D341Med (cell line): ENCODE data around the gene MUC3A.
"Not testable (repeated sequence)": the region's sequence is repeated elsewhere in the genome, so short reads cannot be mapped to it uniquely, and the experiment has no call there.

ENCODE experiments used
- DNase-seq: peaks from one replicate; pipeline ENCODE4 v3.0.0; 2012; ENCODE audit warnings: low spot score

MUC3A gene

GRCh38 chr7:100974021-100974420, 24.7 kb downstream of the MUC3A start:
- no peak for DNase-seq

- no peak for DNase-seq
Measured at GRCh38 chr7:100975371-100975821, 26.1 kb downstream of the MUC3A start.

DNA sequence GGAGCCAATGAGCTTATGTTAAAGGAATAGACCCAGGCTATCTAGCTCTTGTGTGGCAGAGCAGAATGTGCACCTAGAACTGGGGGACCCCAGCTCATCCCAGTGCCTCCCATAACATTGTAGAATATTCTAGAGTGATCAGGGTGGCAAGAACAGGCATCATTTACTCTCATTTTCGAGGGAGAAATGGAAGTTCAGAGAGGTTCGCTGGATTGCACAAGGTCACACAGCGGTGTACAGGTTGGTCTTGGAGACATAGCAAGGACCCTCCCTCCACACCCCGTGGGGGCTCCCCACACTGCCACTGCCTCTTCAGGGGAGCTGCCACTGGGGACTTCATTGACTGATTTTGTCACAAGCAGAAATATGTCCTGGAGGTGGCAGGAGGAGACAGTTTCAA, 29.0 kb downstream of the MUC3A start:
- DNase-seq = no peak

DNA sequence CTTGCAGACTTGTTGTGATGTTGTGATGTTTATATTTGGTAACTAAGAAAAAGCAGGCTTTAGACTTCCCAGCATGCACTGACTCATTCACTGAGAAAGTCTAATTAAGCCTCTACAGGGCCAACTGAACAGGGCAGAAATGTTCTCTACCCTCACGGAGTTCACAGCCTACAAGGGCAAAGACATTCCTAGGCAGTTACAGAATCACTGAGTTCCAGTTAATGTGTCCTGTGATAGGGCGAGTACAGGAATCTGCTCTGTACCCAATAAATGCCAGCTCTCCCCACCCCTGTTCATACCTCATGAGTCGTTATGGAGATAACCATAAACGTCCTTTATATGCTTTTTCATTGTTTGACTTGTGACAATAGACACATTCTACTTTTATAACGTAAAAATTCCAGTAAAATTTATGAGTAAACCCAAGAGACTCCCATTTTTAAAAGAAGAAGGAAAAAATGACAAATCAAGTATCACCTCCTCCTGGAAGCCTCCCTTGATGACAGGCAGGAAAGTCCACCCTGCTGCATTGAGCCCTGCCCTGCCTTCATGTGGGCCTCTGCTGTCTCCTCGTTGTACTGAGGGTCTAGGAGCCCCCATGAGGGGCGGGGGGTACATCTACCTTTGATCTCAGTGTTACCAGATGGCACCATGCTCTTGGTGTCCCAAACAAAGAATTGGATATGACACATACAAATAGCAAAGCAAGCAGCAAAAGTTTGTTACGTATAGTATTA, 34.3 kb downstream of the MUC3A start:
- no peak for DNase-seq

- DNase-seq = not testable (repeated sequence)
Measured at GRCh38 chr7:100984241-100984918, 35.0 kb downstream of the MUC3A start.

- not testable (repeated sequence) for DNase-seq
Measured at GRCh38 chr7:100985033-100985797, 35.9 kb downstream of the MUC3A start.

DNA sequence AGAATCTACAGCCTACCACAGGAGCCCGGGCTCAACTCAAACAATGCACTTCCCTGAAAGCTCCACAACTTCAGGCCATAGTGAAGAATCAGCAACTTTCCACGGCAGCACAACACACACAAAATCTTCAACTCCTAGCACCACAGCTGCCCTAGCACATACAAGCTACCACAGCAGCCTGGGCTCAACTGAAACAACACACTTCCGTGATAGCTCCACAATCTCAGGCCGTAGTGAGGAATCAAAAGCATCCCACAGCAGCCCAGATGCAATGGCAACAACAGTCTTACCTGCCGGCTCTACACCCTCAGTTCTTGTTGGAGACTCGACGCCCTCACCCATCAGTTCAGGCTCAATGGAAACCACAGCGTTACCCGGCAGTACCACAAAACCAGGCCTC, 42.3 kb downstream of the MUC3A start:
- DNase-seq = no peak

- not testable (repeated sequence) for DNase-seq
Measured at GRCh38 chr7:100992280-100992679, 42.9 kb downstream of the MUC3A start.

GRCh38 chr7:100994671-100995070, 45.3 kb downstream of the MUC3A start:
- not testable (repeated sequence) for DNase-seq

- DNase-seq = not testable (repeated sequence)
Measured at GRCh38 chr7:100998530-100998929, 49.2 kb downstream of the MUC3A start.

- not testable (repeated sequence) for DNase-seq
Measured at GRCh38 chr7:100999334-100999733, 50.0 kb downstream of the MUC3A start.

DNA sequence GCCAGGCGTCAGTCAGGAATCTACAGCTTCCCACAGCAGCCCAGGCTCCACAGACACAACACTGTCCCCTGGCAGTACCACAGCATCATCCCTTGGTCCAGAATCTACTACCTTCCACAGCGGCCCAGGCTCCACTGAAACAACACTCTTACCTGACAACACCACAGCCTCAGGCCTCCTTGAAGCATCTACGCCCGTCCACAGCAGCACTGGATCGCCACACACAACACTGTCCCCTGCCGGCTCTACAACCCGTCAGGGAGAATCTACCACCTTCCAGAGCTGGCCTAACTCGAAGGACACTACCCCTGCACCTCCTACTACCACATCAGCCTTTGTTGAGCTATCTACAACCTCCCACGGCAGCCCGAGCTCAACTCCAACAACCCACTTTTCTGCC, 50.7 kb downstream of the MUC3A start:
- DNase-seq = not testable (repeated sequence)

- not testable (repeated sequence) for DNase-seq
Measured at GRCh38 chr7:101002333-101002732, 53.0 kb downstream of the MUC3A start.

DNA sequence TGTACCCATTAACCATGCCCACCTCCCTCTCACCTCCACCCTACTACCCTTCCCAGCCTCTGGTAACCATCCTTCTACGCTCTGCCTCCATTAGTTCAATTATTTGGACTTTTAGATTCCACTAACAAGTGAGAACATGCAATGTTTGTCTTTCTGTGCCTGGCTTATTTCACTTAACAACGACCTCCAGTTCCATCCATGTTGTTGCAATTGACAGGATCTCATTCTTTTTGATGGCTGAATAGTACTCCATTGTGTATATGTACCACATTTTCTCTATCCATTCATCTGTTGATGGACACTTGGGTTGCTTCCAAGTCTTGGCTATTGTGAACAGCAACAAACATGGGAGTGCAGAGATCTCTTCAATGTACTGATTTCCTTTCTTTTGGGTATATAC, 58.0 kb downstream of the MUC3A start:
- DNase-seq = not testable (repeated sequence)

GRCh38 chr7:101009629-101010028, 60.3 kb downstream of the MUC3A start:
- DNase-seq = no peak

GRCh38 chr7:101012931-101013330, 63.6 kb downstream of the MUC3A start:
- no peak for DNase-seq

- no peak for DNase-seq
Measured at GRCh38 chr7:101015626-101016025, 66.3 kb downstream of the MUC3A start.

GRCh38 chr7:101017064-101017777, 67.9 kb downstream of the MUC3A start:
- DNase-seq = peak; percentile 57
